DOHH2 (cell line): ENCODE measurements around the gene SLC25A18.

Experiments used
- H3F3A ChIP-seq: fragments of 200-600 bp; sonication (generic), shearing (Covaris generic); 2 replicates; pipeline ENCODE4 v1.6.0; 2016; ENCODE audit warnings: antibody characterized with exemption, mild to moderate bottlenecking; ENCODE audit not compliant: control insufficient read depth, insufficient read depth
- H3K27ac ChIP-seq: fragments of 200-600 bp; sonication (generic); 2 replicates; pipeline ENCODE4 v1.5.1; 2014; ENCODE audit warnings: low read depth, mild to moderate bottlenecking, low read length, moderate library complexity
- H3K27me3 ChIP-seq: fragments of 200-600 bp; sonication (generic); 2 replicates; pipeline ENCODE4 v1.6.1; 2014; ENCODE audit warnings: mild to moderate bottlenecking, low read length, mixed read lengths; ENCODE audit not compliant: control insufficient read depth
- H3K36me3 ChIP-seq: fragments of 200-600 bp; sonication (generic); 2 replicates; pipeline ENCODE4 v1.6.1; 2014; ENCODE audit warnings: mild to moderate bottlenecking, low read length, moderate library complexity, mixed read lengths; ENCODE audit not compliant: control insufficient read depth
- H3K4me1 ChIP-seq: fragments of 200-600 bp; sonication (generic); 2 replicates; pipeline ENCODE4 v1.6.1; 2014; ENCODE audit warnings: mild to moderate bottlenecking, low read length, mixed read lengths; ENCODE audit not compliant: control insufficient read depth
- H3K4me2 ChIP-seq: fragments of 200-600 bp; sonication (generic); 2 replicates; pipeline ENCODE4 v1.6.0; 2014; ENCODE audit warnings: mild to moderate bottlenecking, low read length, moderate library complexity
- H3K4me3 ChIP-seq: fragments of 200-600 bp; sonication (generic); 2 replicates; pipeline ENCODE4 v1.5.1; 2014; ENCODE audit warnings: mild to moderate bottlenecking, low read length, mixed read lengths
- H3K79me2 ChIP-seq: fragments of 200-600 bp; sonication (generic); 2 replicates; pipeline ENCODE4 v1.6.1; 2014; ENCODE audit warnings: mild to moderate bottlenecking, low read length, mixed read lengths; ENCODE audit not compliant: control insufficient read depth
- H3K9me2 ChIP-seq: fragments of 200-600 bp; sonication (generic); replicated peaks from 2 replicates; pipeline ENCODE4 v1.6.1; 2014; ENCODE audit warnings: mild to moderate bottlenecking, low read length, mixed read lengths; ENCODE audit not compliant: control insufficient read depth
- H3K9me3 ChIP-seq: fragments of 200-600 bp; sonication (generic); 2 replicates; pipeline ENCODE4 v1.6.1; 2014; ENCODE audit warnings: antibody characterized with exemption, low read length, mixed read lengths; ENCODE audit not compliant: control insufficient read depth, insufficient read depth
- H4K20me1 ChIP-seq: fragments of 200-600 bp; sonication (generic); 2 replicates; pipeline ENCODE4 v1.6.0; 2014; ENCODE audit warnings: low read depth, mild to moderate bottlenecking, antibody characterized with exemption, low read length, moderate library complexity; ENCODE audit not compliant: control insufficient read depth, insufficient read depth
- CTCF ChIP-seq: fragments of 200-600 bp; sonication (generic); IDR thresholded peaks from one replicate; pipeline ENCODE4 v1.5.1; 2014; ENCODE audit warnings: antibody characterized with exemption, mild to moderate bottlenecking, low read depth, low read length; ENCODE audit not compliant: poor library complexity, severe bottlenecking
- EZH2phosphoT487 ChIP-seq: fragments of 200-600 bp; sonication (generic); IDR thresholded peaks from 2 replicates; pipeline ENCODE4 v1.6.1; 2017; ENCODE audit warnings: borderline replicate concordance, mild to moderate bottlenecking, antibody characterized with exemption, low read length, moderate library complexity, mixed read lengths

SLC25A18 gene

DNA sequence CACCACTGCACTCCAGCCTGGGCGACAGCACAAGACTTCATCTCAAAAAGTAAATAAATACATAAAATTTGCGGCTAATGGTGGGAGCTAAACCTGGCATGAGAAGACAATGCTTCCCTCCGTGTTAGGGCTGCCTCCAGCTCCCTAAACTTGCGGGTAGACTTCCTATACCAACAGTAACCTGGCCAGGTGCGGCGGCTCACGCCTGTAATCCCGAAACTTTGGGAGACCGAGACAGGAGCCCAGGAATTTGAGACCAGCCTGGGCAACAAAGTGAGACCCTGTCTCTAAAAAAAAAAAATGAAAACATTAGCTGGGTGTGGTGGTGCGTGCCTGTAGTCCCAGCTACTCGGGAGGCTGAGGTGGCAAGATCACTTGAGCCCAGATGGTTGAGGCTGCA, 25.3 kb downstream of the SLC25A18 start:
- Histone ChIP-seq H4K20me1 (no peaks in the 10 kb centered on the region), H3K36me3 (peaks cover 32% of the 10 kb centered on the region), H3K9me3 (no peaks in the 10 kb centered on the region), H3K4me3 (no peak overlapping the region), H3K9me2 (no peaks in the 10 kb centered on the region), H3K4me2 (no peak overlapping the region), H3K27me3 (no peaks in the 10 kb centered on the region), H3K27ac (no peak overlapping the region), H3K4me1 (peaks cover 9% of the 10 kb centered on the region), H3F3A (no peaks in the 10 kb centered on the region), H3K79me2 (peaks cover 7% of the 10 kb centered on the region)
- no peak for TF ChIP-seq CTCF
- no peak for TF ChIP-seq EZH2phosphoT487

GRCh38 chr22:17589810-17590375, 26.6 kb downstream of the SLC25A18 start:
- Histone ChIP-seq H3K79me2 (peaks cover 16% of the 10 kb centered on the region), H3K9me2 (no peaks in the 10 kb centered on the region), H3F3A (no peaks in the 10 kb centered on the region; the same call in 1 of the 2 replicates), H3K27me3 (no peaks in the 10 kb centered on the region), H3K27ac (no peak overlapping the region; the same call in 1 of the 2 replicates), H3K4me2 (no peak overlapping the region), H3K36me3 (peaks cover 41% of the 10 kb centered on the region), H3K4me1 (peaks cover 21% of the 10 kb centered on the region), H3K9me3 (no peaks in the 10 kb centered on the region), H3K4me3 (no peak overlapping the region), H4K20me1 (no peaks in the 10 kb centered on the region)
- no peak for TF ChIP-seq CTCF
- no peak for TF ChIP-seq EZH2phosphoT487

DNA sequence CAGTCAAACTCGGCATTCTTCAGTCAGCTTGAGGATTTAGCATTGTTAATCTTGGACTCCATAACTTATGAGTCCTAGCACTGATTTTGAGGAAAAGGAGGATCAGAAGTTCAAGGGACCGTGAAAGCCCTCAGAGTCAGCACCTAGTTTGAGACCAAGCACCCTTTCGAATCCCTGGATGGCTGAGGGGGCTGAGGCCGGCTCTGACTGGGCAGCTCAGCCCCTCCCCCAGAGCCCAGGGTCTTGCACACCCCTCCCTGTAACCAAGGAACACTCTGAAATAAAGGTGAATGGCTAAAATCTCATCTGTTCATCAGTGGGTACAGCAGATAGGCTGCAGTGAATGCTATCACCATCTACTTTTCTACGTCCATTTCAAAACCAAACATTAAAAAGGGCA, 27.3 kb downstream of the SLC25A18 start:
- Histone ChIP-seq H4K20me1 (no peaks in the 10 kb centered on the region), H3K9me2 (no peaks in the 10 kb centered on the region), H3K4me3 (no peak overlapping the region), H3K4me1 (peaks cover 28% of the 10 kb centered on the region), H3F3A (peaks cover 6% of the 10 kb centered on the region), H3K9me3 (no peaks in the 10 kb centered on the region), H3K79me2 (peaks cover 16% of the 10 kb centered on the region), H3K36me3 (peaks cover 45% of the 10 kb centered on the region), H3K4me2 (no peak overlapping the region), H3K27me3 (no peaks in the 10 kb centered on the region), H3K27ac (no peak overlapping the region)
- TF ChIP-seq CTCF: no peak
- TF ChIP-seq EZH2phosphoT487: no peak

GRCh38 chr22:17592201-17592600, 28.9 kb downstream of the SLC25A18 start:
- Histone ChIP-seq H3K4me3 (no peak overlapping the region), H3K27me3 (no peaks in the 10 kb centered on the region), H3K9me3 (no peaks in the 10 kb centered on the region), H3K36me3 (peaks cover 59% of the 10 kb centered on the region), H3K79me2 (peaks cover 16% of the 10 kb centered on the region), H3K4me2 (no peak overlapping the region), H3K27ac (no peak overlapping the region), H3K9me2 (no peaks in the 10 kb centered on the region), H4K20me1 (no peaks in the 10 kb centered on the region), H3F3A (peaks cover 8% of the 10 kb centered on the region), H3K4me1 (peaks cover 36% of the 10 kb centered on the region)
- TF ChIP-seq EZH2phosphoT487: no peak
